Uterus (tissue), 2 donors: ENCODE data around the gene VCL.

ENCODE experiments used
- POLR2A ChIP-seq, 2 donors: fragments of 450-650 bp; IDR thresholded peaks; one replicate each; pipeline ENCODE4 v1.6.1; 2016; ENCODE audit warnings: antibody characterized with exemption in 2 of 2, mild to moderate bottlenecking in 1 of 2, moderate library complexity in 1 of 2
- TF ChIP-seq, protein P1 (sequence below), 4 experiments: fragments of 200-600 bp in 2 of 4; fragments of 450-650 bp in 2 of 4; sonication (generic) in 2 of 4; IDR thresholded peaks; one replicate each; pipeline ENCODE4 v1.5.1; 2016 to 2019; ENCODE audit warnings: antibody characterized with exemption in 4 of 4, mild to moderate bottlenecking in 2 of 4, moderate library complexity in 1 of 4

DNA sequence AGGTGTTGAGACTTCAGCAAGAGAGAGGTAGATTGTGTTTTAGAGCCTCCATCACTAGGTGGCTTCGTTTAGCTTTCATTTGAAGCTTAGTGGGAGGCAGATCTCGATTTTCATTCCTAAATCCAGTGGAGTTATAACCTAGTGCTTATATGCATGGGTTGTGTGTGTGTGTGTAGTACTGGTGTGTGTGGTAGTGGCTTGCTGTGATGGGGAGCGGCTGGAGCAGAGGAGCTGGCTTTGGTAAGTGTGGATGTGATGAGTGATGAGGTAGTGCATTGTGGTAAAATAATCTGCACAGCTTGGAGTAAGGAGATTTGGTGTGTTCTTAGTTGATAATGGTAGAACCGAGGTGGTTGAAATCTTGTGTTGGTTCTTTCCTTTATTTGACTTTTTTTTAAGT lies 109.5 kb downstream of the VCL start:
- TF ChIP-seq, protein P1, sequence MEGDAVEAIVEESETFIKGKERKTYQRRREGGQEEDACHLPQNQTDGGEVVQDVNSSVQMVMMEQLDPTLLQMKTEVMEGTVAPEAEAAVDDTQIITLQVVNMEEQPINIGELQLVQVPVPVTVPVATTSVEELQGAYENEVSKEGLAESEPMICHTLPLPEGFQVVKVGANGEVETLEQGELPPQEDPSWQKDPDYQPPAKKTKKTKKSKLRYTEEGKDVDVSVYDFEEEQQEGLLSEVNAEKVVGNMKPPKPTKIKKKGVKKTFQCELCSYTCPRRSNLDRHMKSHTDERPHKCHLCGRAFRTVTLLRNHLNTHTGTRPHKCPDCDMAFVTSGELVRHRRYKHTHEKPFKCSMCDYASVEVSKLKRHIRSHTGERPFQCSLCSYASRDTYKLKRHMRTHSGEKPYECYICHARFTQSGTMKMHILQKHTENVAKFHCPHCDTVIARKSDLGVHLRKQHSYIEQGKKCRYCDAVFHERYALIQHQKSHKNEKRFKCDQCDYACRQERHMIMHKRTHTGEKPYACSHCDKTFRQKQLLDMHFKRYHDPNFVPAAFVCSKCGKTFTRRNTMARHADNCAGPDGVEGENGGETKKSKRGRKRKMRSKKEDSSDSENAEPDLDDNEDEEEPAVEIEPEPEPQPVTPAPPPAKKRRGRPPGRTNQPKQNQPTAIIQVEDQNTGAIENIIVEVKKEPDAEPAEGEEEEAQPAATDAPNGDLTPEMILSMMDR (IDR thresholded peaks at IDR 0.05), result no peak
- TF ChIP-seq POLR2A (IDR thresholded peaks at IDR 0.05), result no peak
